Activated CD4-positive, alpha-beta T cell treated with anti-CD3 and anti-CD28 coated beads, Interleukin-2, amount 10 ng/mL, durations not matched to agents 7 days and 5 days (primary cell): ENCODE measurements around the gene FAM20A. TPM values are rescaled to one million over a fixed set of nuclear protein-coding genes. Genes with fewer than 3 reads are reported as not detected.

Experiments
- CTCF ChIA-PET: fragments of 350-600 bp; sonication (Branson Sonifier 250); formaldehyde crosslinking; loops from one replicate; lab custom pipeline; 2021; ENCODE audit warnings: antibody characterized with exemption; lab: Charles Lee
- POLR2A ChIA-PET: fragments of 350-600 bp; sonication (Branson Sonifier 250); formaldehyde crosslinking; loops from one replicate; lab custom pipeline; 2021; ENCODE audit warnings: antibody characterized with exemption; lab: Charles Lee
- DNase-seq: peaks from one replicate; pipeline ENCODE4 v3.0.0-alpha.2; 2020
- H3K27ac Mint-ChIP-seq: one replicate; pipeline ENCODE4 v1.8.0; 2021; ENCODE audit warnings: mild to moderate bottlenecking, moderate library complexity, mixed read lengths
- H3K27me3 Mint-ChIP-seq: one replicate; pipeline ENCODE4 v1.8.0; 2021; ENCODE audit warnings: mixed read lengths
- H3K36me3 Mint-ChIP-seq: one replicate; pipeline ENCODE4 v1.8.0; 2021; ENCODE audit warnings: low read depth, mixed read lengths
- H3K4me1 Mint-ChIP-seq: one replicate; pipeline ENCODE4 v1.8.0; 2021; ENCODE audit warnings: mixed read lengths
- H3K4me3 Mint-ChIP-seq: one replicate; pipeline ENCODE4 v1.8.0; 2021; ENCODE audit warnings: mild to moderate bottlenecking, moderate library complexity, mixed read lengths
- H3K9me3 Mint-ChIP-seq: one replicate; pipeline ENCODE4 v1.8.0; 2021; ENCODE audit warnings: mixed read lengths
- total RNA-seq, 2 experiments: library from RNA; stranded (reverse); gene quantifications; one replicate each; pipeline ENCODE4 v1.2.3, GENCODE V29; 2021

Gene FAM20A
- total RNA-seq, 2 experiments from 2014 or later, result not detected

- Mint-ChIP-seq H3K4me3 (peak overlapping the region; percentile 92), H3K27ac (no peak overlapping the region), H3K36me3 (peaks cover 50% of the 10 kb centered on the region), H3K4me1 (peaks cover 49% of the 10 kb centered on the region), H3K27me3 (no peaks in the 10 kb centered on the region), H3K9me3 (peaks cover 2% of the 10 kb centered on the region)
- DNase-seq, result no peak
- CTCF ChIA-PET, result interaction anchor here (1.5 kb wide), 1 partner anchor 10 kb away, joined by 3 read pairs; no protein-coding TSS in a partner anchor
- POLR2A ChIA-PET, result no interaction called here
These were observed 86.1 kb downstream of the FAM20A start for GRCh38 chr17:68514831-68515635.

- POLR2A ChIA-PET, result no interaction called here
- H3K9me3 Mint-ChIP-seq, result peaks cover 2% of the 10 kb centered on the region
These were observed 87.2 kb downstream of the FAM20A start for GRCh38 chr17:68513932-68514331.

GRCh38 chr17:68512960-68513474, 88.2 kb downstream of the FAM20A start:
- peaks cover 51% of the 10 kb centered on the region for H3K4me1 Mint-ChIP-seq
- DNase-seq, result no peak
- CTCF ChIA-PET, result interaction anchor here (1.1 to 1.7 kb wide), 3 partner anchors 13 to 43 kb away, joined by 3 to 13 read pairs (median 5); no protein-coding TSS in a partner anchor
- H3K27ac Mint-ChIP-seq, result peak overlapping the region; percentile 96
- H3K9me3 Mint-ChIP-seq, result peaks cover 2% of the 10 kb centered on the region
- POLR2A ChIA-PET, result no interaction called here
- peaks cover 34% of the 10 kb centered on the region for H3K36me3 Mint-ChIP-seq
- peak overlapping the region; percentile 92 for H3K4me3 Mint-ChIP-seq
- no peaks in the 10 kb centered on the region for H3K27me3 Mint-ChIP-seq

More at GRCh38 chr17:68513932-68514331, 87.2 kb downstream of the FAM20A start:
- Mint-ChIP-seq H3K4me1 (peaks cover 51% of the 10 kb centered on the region), H3K36me3 (peaks cover 41% of the 10 kb centered on the region), H3K27me3 (no peaks in the 10 kb centered on the region), H3K4me3 (peak overlapping the region; percentile 92), H3K27ac (peak overlapping the region; percentile 96)
- no peak for DNase-seq
- CTCF ChIA-PET, result interaction anchor here (1.5 kb wide), 1 partner anchor 9 kb away, joined by 3 read pairs; no protein-coding TSS in a partner anchor

- peaks cover 28% of the 10 kb centered on the region for H3K36me3 Mint-ChIP-seq
- peaks cover 57% of the 10 kb centered on the region for H3K4me1 Mint-ChIP-seq
- no peaks in the 10 kb centered on the region for H3K27me3 Mint-ChIP-seq
- H3K9me3 Mint-ChIP-seq, result no peaks in the 10 kb centered on the region
- peak within 1 kb of the TSS; percentile 92 for H3K4me3 Mint-ChIP-seq
- CTCF ChIA-PET, result interaction anchor here (0.6 to 1.7 kb wide), 8 partner anchors 9 to 509 kb away, joined by 3 to 13 read pairs (median 3); no protein-coding TSS in a partner anchor
- POLR2A ChIA-PET, result interaction anchor here (0.6 kb wide), 1 partner anchor 914 kb away, joined by 4 read pairs; no protein-coding TSS in a partner anchor
- peak within 1 kb of the TSS; percentile 96 for H3K27ac Mint-ChIP-seq
- DNase-seq, result peak; percentile 95
These were observed 88.8 kb downstream of the FAM20A start, which contains the start of gene PRKAR1A for GRCh38 chr17:68512247-68512959. TSS of gene PRKAR1A (plus strand) at chr17:68512430. CDS start at chr17:68515400, 2,970 bp downstream.

- DNase-seq, result peak; percentile 74
- H3K27me3 Mint-ChIP-seq, result no peaks in the 10 kb centered on the region
- peak overlapping the region; percentile 96 for H3K27ac Mint-ChIP-seq
- H3K9me3 Mint-ChIP-seq, result no peaks in the 10 kb centered on the region
- POLR2A ChIA-PET, result interaction anchor here (0.6 kb wide), 1 partner anchor 915 kb away, joined by 4 read pairs; no protein-coding TSS in a partner anchor
- peaks cover 61% of the 10 kb centered on the region for H3K4me1 Mint-ChIP-seq
- peak overlapping the region; percentile 92 for H3K4me3 Mint-ChIP-seq
- CTCF ChIA-PET, result interaction anchor here (0.6 to 3.3 kb wide), 9 partner anchors 8 to 407 kb away, joined by 3 to 16 read pairs (median 3); no protein-coding TSS in a partner anchor
- peaks cover 21% of the 10 kb centered on the region for H3K36me3 Mint-ChIP-seq
These were observed 89.4 kb downstream of the FAM20A start for GRCh38 chr17:68511671-68512246.

GRCh38 chr17:68511254-68511670, 89.9 kb downstream of the FAM20A start:
- ChIA-PET POLR2A (interaction anchor here (0.6 kb wide), 1 partner anchor 46 kb away, joined by 5 read pairs; no protein-coding TSS in a partner anchor), CTCF (interaction anchor here (0.6 to 3.3 kb wide), 3 partner anchors 10 to 251 kb away, joined by 3 to 16 read pairs (median 6); no protein-coding TSS in a partner anchor)
- Mint-ChIP-seq H3K4me3 (peak overlapping the region; percentile 73), H3K4me1 (peaks cover 61% of the 10 kb centered on the region), H3K27ac (peak overlapping the region; percentile 76), H3K36me3 (peaks cover 19% of the 10 kb centered on the region), H3K9me3 (no peaks in the 10 kb centered on the region), H3K27me3 (no peaks in the 10 kb centered on the region)
- DNase-seq, result no peak

GRCh38 chr17:68509141-68510057, 91.8 kb downstream of the FAM20A start:
- ChIA-PET CTCF (interaction anchor here (0.9 to 3.3 kb wide), 3 partner anchors 8 to 309 kb away, joined by 3 to 16 read pairs (median 3); no protein-coding TSS in a partner anchor), POLR2A (no interaction called here)
- peaks cover 5% of the 10 kb centered on the region for H3K36me3 Mint-ChIP-seq
- no peak overlapping the region for H3K27ac Mint-ChIP-seq
- no peaks in the 10 kb centered on the region for H3K27me3 Mint-ChIP-seq
- DNase-seq, result no peak
- no peak overlapping the region for H3K4me3 Mint-ChIP-seq
- H3K4me1 Mint-ChIP-seq, result peaks cover 48% of the 10 kb centered on the region
- peaks cover under 1% of the 10 kb centered on the region for H3K9me3 Mint-ChIP-seq

- peaks cover 2% of the 10 kb centered on the region for H3K9me3 Mint-ChIP-seq
- peaks cover 37% of the 10 kb centered on the region for H3K4me1 Mint-ChIP-seq
- ChIA-PET CTCF (interaction anchor here (0.7 to 1.0 kb wide), 2 partner anchors 19 to 37 kb away, joined by 3 to 5 read pairs; no protein-coding TSS in a partner anchor), POLR2A (no interaction called here)
- no peaks in the 10 kb centered on the region for H3K27me3 Mint-ChIP-seq
- H3K4me3 Mint-ChIP-seq, result no peak overlapping the region
- H3K36me3 Mint-ChIP-seq, result no peaks in the 10 kb centered on the region
- no peak overlapping the region for H3K27ac Mint-ChIP-seq
- DNase-seq, result no peak
These were observed 93.6 kb downstream of the FAM20A start for GRCh38 chr17:68507576-68507975.

GRCh38 chr17:68505951-68506350, 95.2 kb downstream of the FAM20A start:
- CTCF ChIA-PET, result no interaction called here
- no peak for DNase-seq
- Mint-ChIP-seq H3K4me1 (peaks cover 33% of the 10 kb centered on the region), H3K4me3 (no peak overlapping the region), H3K36me3 (peaks cover 1% of the 10 kb centered on the region), H3K27me3 (peaks cover 3% of the 10 kb centered on the region), H3K27ac (no peak overlapping the region), H3K9me3 (peaks cover 2% of the 10 kb centered on the region)
- POLR2A ChIA-PET, result no interaction called here

GRCh38 chr17:68501074-68501473, 100.1 kb downstream of the FAM20A start:
- Mint-ChIP-seq H3K4me1 (peaks cover 30% of the 10 kb centered on the region), H3K36me3 (peaks cover 6% of the 10 kb centered on the region), H3K27ac (no peak overlapping the region), H3K9me3 (peaks cover 9% of the 10 kb centered on the region), H3K27me3 (peaks cover 3% of the 10 kb centered on the region), H3K4me3 (no peak overlapping the region)
- CTCF ChIA-PET, result interaction anchor here (0.6 to 0.9 kb wide), 3 partner anchors 9 to 35 kb away, joined by 3 read pairs; no protein-coding TSS in a partner anchor
- POLR2A ChIA-PET, result no interaction called here
- no peak for DNase-seq

GRCh38 chr17:68499587-68499986, 101.6 kb downstream of the FAM20A start:
- H3K4me1 Mint-ChIP-seq, result peaks cover 32% of the 10 kb centered on the region
- no peak overlapping the region for H3K4me3 Mint-ChIP-seq
- DNase-seq, result no peak
- H3K27ac Mint-ChIP-seq, result no peak overlapping the region
- CTCF ChIA-PET, result interaction anchor here (1.6 to 2.7 kb wide), 2 partner anchors 11 to 13 kb away, joined by 5 to 16 read pairs; partner anchors contain the start of gene PRKAR1A
- POLR2A ChIA-PET, result no interaction called here
- H3K36me3 Mint-ChIP-seq, result peaks cover 6% of the 10 kb centered on the region
- peaks cover 10% of the 10 kb centered on the region for H3K9me3 Mint-ChIP-seq
- H3K27me3 Mint-ChIP-seq, result peaks cover 5% of the 10 kb centered on the region
